Mesenchymal stem cell (in vitro differentiated cells and primary cell): ENCODE measurements around the gene POLD4.

Experiments
- DNase-seq: peaks from one replicate; pipeline ENCODE4 v3.0.0-alpha.2; 2013
- H2AFZ ChIP-seq: one replicate; pipeline ENCODE4 v1.6.1; 2013; ENCODE audit warnings: low read depth, mild to moderate bottlenecking, control low read depth, inconsistent platforms, low read length, moderate library complexity
- H2AK5ac ChIP-seq: 2 replicates; pipeline ENCODE4 v1.6.1; 2013; ENCODE audit warnings: low read length, moderate library complexity, mild to moderate bottlenecking, inconsistent platforms; ENCODE audit not compliant: severe bottlenecking
- H2BK120ac ChIP-seq: one replicate; pipeline ENCODE4 v1.6.1; 2013; ENCODE audit warnings: low read depth, mild to moderate bottlenecking, inconsistent platforms, low read length, moderate library complexity
- H2BK12ac ChIP-seq, 2 experiments: one replicate each; pipeline ENCODE4 v1.6.1; 2013; ENCODE audit warnings: inconsistent platforms in 2 of 2, low read length in 2 of 2, mild to moderate bottlenecking in 2 of 2, moderate library complexity in 2 of 2, control low read depth in 1 of 2
- H2BK15ac ChIP-seq: one replicate; pipeline ENCODE4 v1.6.1; 2013; ENCODE audit warnings: mild to moderate bottlenecking, low read depth, inconsistent platforms; ENCODE audit not compliant: poor library complexity, severe bottlenecking
- H2BK5ac ChIP-seq: 2 replicates; pipeline ENCODE4 v1.6.1; 2013; ENCODE audit warnings: low read depth, mild to moderate bottlenecking, low read length, control low read depth, inconsistent platforms; ENCODE audit not compliant: poor library complexity, severe bottlenecking
- H3K14ac ChIP-seq, 2 experiments: one replicate each; pipeline ENCODE4 v1.6.1; 2013; ENCODE audit warnings: inconsistent platforms in 2 of 2, low read length in 2 of 2, control low read depth in 1 of 2, mild to moderate bottlenecking in 1 of 2, moderate library complexity in 1 of 2
- H3K18ac ChIP-seq, 2 experiments: one replicate each; pipeline ENCODE4 v1.6.1; 2013; ENCODE audit warnings: inconsistent platforms in 2 of 2, low read length in 2 of 2, control low read depth in 1 of 2, low read depth in 1 of 2, mild to moderate bottlenecking in 1 of 2
- H3K23ac ChIP-seq, 2 experiments: one replicate each; pipeline ENCODE4 v1.6.1; 2013; ENCODE audit warnings: inconsistent platforms in 2 of 2, low read length in 2 of 2, mild to moderate bottlenecking in 2 of 2, moderate library complexity in 2 of 2, control low read depth in 1 of 2
- H3K27ac ChIP-seq: 2 replicates; pipeline ENCODE4 v1.5.1; 2013; ENCODE audit warnings: mild to moderate bottlenecking, moderate library complexity, low read length, control low read depth, inconsistent platforms; ENCODE audit not compliant: poor library complexity, severe bottlenecking
- H3K27me3 ChIP-seq, 2 experiments: 2 replicates each; pipeline versions ENCODE4 v1.6.1 to v1.7.0; 2013; ENCODE audit warnings: low read length in 2 of 2, mild to moderate bottlenecking in 2 of 2, moderate library complexity in 2 of 2, control low read depth in 1 of 2, inconsistent platforms in 1 of 2; ENCODE audit not compliant: control insufficient read depth in 1 of 2, insufficient read depth in 1 of 2
- H3K36me3 ChIP-seq, 2 experiments: 2 replicates each; pipeline versions ENCODE4 v1.6.1 to v1.7.0; 2013; ENCODE audit warnings: low read length in 2 of 2, control low read depth in 1 of 2, inconsistent platforms in 1 of 2, low read depth in 1 of 2, mild to moderate bottlenecking in 1 of 2; ENCODE audit not compliant: insufficient read depth in 2 of 2, control insufficient read depth in 1 of 2
- H3K4ac ChIP-seq, 2 experiments: one replicate each; pipeline ENCODE4 v1.6.1; 2013; ENCODE audit warnings: inconsistent platforms in 2 of 2, low read length in 2 of 2, mild to moderate bottlenecking in 2 of 2, moderate library complexity in 2 of 2, control low read depth in 1 of 2, low read depth in 1 of 2
- H3K4me1 ChIP-seq: 2 replicates; pipeline ENCODE4 v1.6.1; 2013; ENCODE audit warnings: low read depth, low read length, control low read depth; ENCODE audit not compliant: control insufficient read depth, insufficient read depth
- H3K4me2 ChIP-seq: 2 replicates; pipeline ENCODE4 v1.6.1; 2013; ENCODE audit warnings: low read length, mild to moderate bottlenecking, inconsistent platforms; ENCODE audit not compliant: poor library complexity, severe bottlenecking
- H3K4me3 ChIP-seq, 2 experiments: 2 replicates each; pipeline versions ENCODE4 v1.5.1 to v1.7.0; 2013; ENCODE audit warnings: low read length in 2 of 2, mild to moderate bottlenecking in 2 of 2, control low read depth in 1 of 2, low read depth in 1 of 2; ENCODE audit not compliant: insufficient read depth in 1 of 2
- H3K79me1 ChIP-seq: replicated peaks from 2 replicates; pipeline ENCODE4 v1.6.1; 2013; ENCODE audit warnings: mild to moderate bottlenecking, control low read depth, low read length, inconsistent platforms; ENCODE audit not compliant: poor library complexity, severe bottlenecking
- H3K9ac ChIP-seq: 2 replicates; pipeline ENCODE4 v1.7.0; 2013; ENCODE audit warnings: mild to moderate bottlenecking, low read length, moderate library complexity
- H3K9me3 ChIP-seq: 2 replicates; pipeline ENCODE4 v1.7.0; 2013; ENCODE audit warnings: mild to moderate bottlenecking, low read length; ENCODE audit not compliant: control insufficient read depth
- H4K8ac ChIP-seq: one replicate; pipeline ENCODE4 v1.6.1; 2013; ENCODE audit warnings: inconsistent platforms, mild to moderate bottlenecking, low read length, moderate library complexity
- H4K91ac ChIP-seq: one replicate; pipeline ENCODE4 v1.6.1; 2013; ENCODE audit warnings: mild to moderate bottlenecking, low read length, inconsistent platforms
- WGBS: methylation state at CpG from one replicate; pipeline ENCODE4 v1.1.7; 2013; ENCODE audit warnings: mixed read lengths; 5-methylcytosine and 5-hydroxymethylcytosine counted together

Gene POLD4

DNA sequence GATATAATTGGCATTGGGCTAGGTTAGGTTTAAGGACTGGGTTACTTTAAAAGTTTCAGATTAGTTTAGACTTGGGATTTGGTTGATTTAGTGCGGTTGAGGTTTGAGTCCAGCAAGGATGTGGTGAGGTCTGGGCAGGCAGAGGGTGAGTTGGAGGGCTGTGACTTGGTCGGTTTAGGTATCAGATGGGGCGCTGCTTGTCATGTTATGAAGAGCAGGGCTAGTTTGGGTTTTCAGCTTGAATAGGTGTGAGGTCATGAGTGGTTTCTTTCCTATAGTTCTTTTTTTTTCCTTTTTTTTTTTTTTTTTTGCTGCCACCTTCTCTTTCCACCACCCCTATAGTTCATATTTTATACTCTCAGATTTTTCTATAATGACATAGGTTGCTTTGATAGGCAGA, 15.3 kb upstream of the POLD4 start:
- H2BK5ac ChIP-seq: no peak overlapping the region
- no peak overlapping the region for H4K91ac ChIP-seq
- no peak overlapping the region for H3K4ac ChIP-seq
- no peak overlapping the region for H3K18ac ChIP-seq
- H3K23ac ChIP-seq: no peak overlapping the region
- peaks cover 12% of the 10 kb centered on the region for H3K79me1 ChIP-seq
- H2BK15ac ChIP-seq: no peak overlapping the region
- no peaks in the 10 kb centered on the region for H3K27me3 ChIP-seq
- peak overlapping the region; percentile 22 for H3K9ac ChIP-seq
- H2BK120ac ChIP-seq: no peak overlapping the region
- H3K4me3 ChIP-seq: no peak overlapping the region
- peaks cover 62% of the 10 kb centered on the region for H3K4me1 ChIP-seq
- WGBS: 86% methylated on average over 2 of the region's 3 CpGs
- H3K27ac ChIP-seq: no peak overlapping the region
- H3K36me3 ChIP-seq: peaks cover 24 to 58% of the 10 kb centered on the region in 2 experiments
- H3K14ac ChIP-seq: no peak overlapping the region
- DNase-seq: no peak
- H2AFZ ChIP-seq: no peak overlapping the region
- H3K4me2 ChIP-seq: no peak overlapping the region
- no peaks in the 10 kb centered on the region for H3K9me3 ChIP-seq
- H4K8ac ChIP-seq: no peak overlapping the region
- H2AK5ac ChIP-seq: peak overlapping the region; percentile 6
- H2BK12ac ChIP-seq: no peak overlapping the region

DNA sequence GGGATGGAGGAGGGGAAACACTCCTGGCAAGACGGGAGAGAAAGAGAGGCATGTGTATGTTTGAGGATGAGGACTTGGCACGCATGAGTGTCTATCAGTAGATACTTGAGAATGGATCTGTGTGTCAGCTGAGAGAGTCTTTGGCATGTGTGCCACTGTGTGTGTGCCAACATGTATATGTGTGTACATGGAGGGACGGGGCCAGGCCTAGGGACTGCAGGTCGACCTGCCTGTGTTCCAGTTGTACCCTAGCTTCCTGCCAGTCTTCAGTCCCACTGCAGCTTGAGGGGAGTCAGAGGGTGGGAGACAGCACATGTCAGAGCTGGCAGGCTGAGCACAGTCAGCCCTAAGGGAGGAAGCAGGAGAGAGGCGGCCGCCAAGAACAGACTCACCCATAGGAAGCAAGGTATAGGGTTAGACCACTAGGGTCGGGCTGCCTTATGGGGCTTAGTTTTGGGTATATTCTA, 14.4 kb upstream of the POLD4 start:
- Histone ChIP-seq H3K36me3 (peaks cover 27 to 58% of the 10 kb centered on the region in 2 experiments), H3K4me1 (peaks cover 62% of the 10 kb centered on the region), H2BK12ac (peak overlapping the region; percentile 2 to 44), H3K4ac (no peak overlapping the region), H4K8ac (no peak overlapping the region), H3K27ac (no peak overlapping the region), H2BK120ac (no peak overlapping the region), H4K91ac (no peak overlapping the region), H3K23ac (no peak overlapping the region), H3K9me3 (no peaks in the 10 kb centered on the region), H3K9ac (no peak overlapping the region), H3K4me3 (no peak overlapping the region), H2BK15ac (no peak overlapping the region), H2BK5ac (no peak overlapping the region), H3K18ac (no peak overlapping the region), H3K79me1 (peaks cover 12% of the 10 kb centered on the region), H3K14ac (no peak overlapping the region), H3K27me3 (no peaks in the 10 kb centered on the region), H2AFZ (no peak overlapping the region), H2AK5ac (no peak overlapping the region), H3K4me2 (no peak overlapping the region)
- DNase-seq: no peak
- 92% methylated on average over 7 of the region's 7 CpGs for WGBS

DNA sequence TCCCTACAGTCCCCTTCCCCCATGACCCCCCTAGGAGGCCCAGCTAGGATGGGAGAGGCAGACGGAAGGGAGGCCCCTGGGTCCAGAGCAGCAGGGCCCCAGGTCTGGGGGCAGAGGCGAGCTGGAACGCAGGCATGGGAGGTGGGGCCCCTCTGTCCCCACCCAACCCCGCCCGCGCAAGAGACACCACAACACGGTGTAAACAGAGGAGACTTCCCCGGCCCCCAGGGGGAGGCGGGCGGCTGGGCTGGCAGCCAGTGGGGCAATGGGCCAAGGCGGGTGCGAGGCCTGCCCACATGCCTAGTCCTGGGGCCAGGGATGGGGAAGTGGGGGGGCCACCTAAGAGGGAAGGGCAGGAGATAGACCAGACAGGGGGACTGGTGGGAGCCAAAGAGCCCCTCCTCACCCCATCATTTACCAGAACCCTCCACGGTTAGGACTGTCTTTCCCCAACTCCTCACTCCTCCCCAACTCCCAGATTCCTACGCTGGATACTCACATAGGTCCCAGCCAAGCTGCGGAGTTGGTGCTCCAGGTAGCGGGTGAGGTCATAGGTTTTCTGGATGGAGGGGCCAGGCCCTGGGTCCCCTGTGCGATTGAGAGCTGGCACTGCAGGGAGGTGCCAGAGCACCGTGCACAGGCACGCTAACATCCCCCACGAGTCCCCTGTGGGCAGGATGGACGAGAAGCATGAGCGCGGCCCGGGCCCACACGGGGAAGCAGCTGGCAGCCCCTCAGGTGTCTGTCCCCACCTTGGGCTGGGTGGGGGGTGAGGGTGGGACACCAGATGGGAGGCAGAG, 13.8 kb upstream of the POLD4 start:
- no peak overlapping the region for H2BK12ac ChIP-seq
- no peak for DNase-seq
- H3K27me3 ChIP-seq: no peaks in the 10 kb centered on the region

DNA sequence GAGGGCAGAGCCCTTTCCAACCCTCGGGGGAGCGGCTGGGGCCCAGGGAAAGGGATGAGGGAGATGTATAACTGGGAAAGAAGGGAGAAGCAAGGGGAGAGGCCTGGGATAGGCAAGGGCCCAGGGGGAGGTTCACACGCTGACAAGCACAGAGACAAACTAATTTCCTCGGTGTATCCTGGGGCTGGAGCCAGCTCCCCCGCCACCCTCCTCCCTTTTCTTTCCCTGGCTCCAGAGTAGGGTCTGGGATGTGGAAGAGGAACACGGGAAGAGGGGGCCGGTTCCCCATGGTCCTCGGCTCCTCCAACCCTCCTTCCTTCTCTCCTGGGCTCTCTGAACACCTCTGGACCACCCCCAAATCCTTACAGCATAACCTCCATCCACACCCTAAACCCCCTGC, 13.2 kb upstream of the POLD4 start:
- Histone ChIP-seq H4K91ac (no peak overlapping the region), H3K18ac (no peak overlapping the region), H3K79me1 (peaks cover 18% of the 10 kb centered on the region), H3K4ac (no peak overlapping the region), H3K36me3 (peaks cover 39 to 56% of the 10 kb centered on the region in 2 experiments), H2BK12ac (no peak overlapping the region), H3K9ac (peak overlapping the region; percentile 41), H2BK15ac (no peak overlapping the region), H4K8ac (no peak overlapping the region), H3K14ac (no peak overlapping the region), H2BK120ac (no peak overlapping the region), H3K27me3 (no peaks in the 10 kb centered on the region), H3K9me3 (no peaks in the 10 kb centered on the region), H2AFZ (no peak overlapping the region), H2BK5ac (no peak overlapping the region), H2AK5ac (no peak overlapping the region), H3K4me3 (peak overlapping the region in 1 of 2 experiments; percentile 32), H3K4me1 (peaks cover 56% of the 10 kb centered on the region), H3K4me2 (no peak overlapping the region), H3K27ac (no peak overlapping the region), H3K23ac (no peak overlapping the region)
- DNase-seq: no peak
- 76% methylated on average over 6 of the region's 8 CpGs for WGBS

More for the DNA sequence above, 13.8 kb upstream of the POLD4 start:
- peaks cover 34 to 60% of the 10 kb centered on the region in 2 experiments for H3K36me3 ChIP-seq
- 92% methylated on average over 23 of the region's 25 CpGs for WGBS
- H3K9ac ChIP-seq: peak overlapping the region; percentile 41
- no peak overlapping the region for H4K91ac ChIP-seq
- no peak overlapping the region for H3K18ac ChIP-seq
- H3K4me3 ChIP-seq: peak overlapping the region in 1 of 2 experiments; percentile 32
- H3K4me2 ChIP-seq: no peak overlapping the region
- H3K79me1 ChIP-seq: peaks cover 14% of the 10 kb centered on the region
- H3K23ac ChIP-seq: no peak overlapping the region
- H2BK120ac ChIP-seq: no peak overlapping the region
- no peak overlapping the region for H3K14ac ChIP-seq
- H2AFZ ChIP-seq: no peak overlapping the region
- peaks cover 62% of the 10 kb centered on the region for H3K4me1 ChIP-seq
- no peak overlapping the region for H4K8ac ChIP-seq
- H3K4ac ChIP-seq: no peak overlapping the region
- H2AK5ac ChIP-seq: no peak overlapping the region
- no peaks in the 10 kb centered on the region for H3K9me3 ChIP-seq
- H2BK15ac ChIP-seq: no peak overlapping the region
- H3K27ac ChIP-seq: no peak overlapping the region
- H2BK5ac ChIP-seq: no peak overlapping the region
